Stromal cell of bone marrow (primary cell): Measurements from ENCODE around the gene STXBP2.
A peak's percentile ranks its signal among the peaks of the same experiment; 100 is the strongest.

Experiments used
- DNase-seq: peaks from one replicate; pipeline ENCODE4 v3.0.0-alpha.2; 2012; ENCODE audit warnings: low read depth

Gene STXBP2

GRCh38 chr19:7681340-7682174 lies 44.6 kb downstream of the STXBP2 start:
- DNase-seq: peak; percentile 62

GRCh38 chr19:7682175-7682855 lies 45.4 kb downstream of the STXBP2 start:
- DNase-seq: no peak

DNA sequence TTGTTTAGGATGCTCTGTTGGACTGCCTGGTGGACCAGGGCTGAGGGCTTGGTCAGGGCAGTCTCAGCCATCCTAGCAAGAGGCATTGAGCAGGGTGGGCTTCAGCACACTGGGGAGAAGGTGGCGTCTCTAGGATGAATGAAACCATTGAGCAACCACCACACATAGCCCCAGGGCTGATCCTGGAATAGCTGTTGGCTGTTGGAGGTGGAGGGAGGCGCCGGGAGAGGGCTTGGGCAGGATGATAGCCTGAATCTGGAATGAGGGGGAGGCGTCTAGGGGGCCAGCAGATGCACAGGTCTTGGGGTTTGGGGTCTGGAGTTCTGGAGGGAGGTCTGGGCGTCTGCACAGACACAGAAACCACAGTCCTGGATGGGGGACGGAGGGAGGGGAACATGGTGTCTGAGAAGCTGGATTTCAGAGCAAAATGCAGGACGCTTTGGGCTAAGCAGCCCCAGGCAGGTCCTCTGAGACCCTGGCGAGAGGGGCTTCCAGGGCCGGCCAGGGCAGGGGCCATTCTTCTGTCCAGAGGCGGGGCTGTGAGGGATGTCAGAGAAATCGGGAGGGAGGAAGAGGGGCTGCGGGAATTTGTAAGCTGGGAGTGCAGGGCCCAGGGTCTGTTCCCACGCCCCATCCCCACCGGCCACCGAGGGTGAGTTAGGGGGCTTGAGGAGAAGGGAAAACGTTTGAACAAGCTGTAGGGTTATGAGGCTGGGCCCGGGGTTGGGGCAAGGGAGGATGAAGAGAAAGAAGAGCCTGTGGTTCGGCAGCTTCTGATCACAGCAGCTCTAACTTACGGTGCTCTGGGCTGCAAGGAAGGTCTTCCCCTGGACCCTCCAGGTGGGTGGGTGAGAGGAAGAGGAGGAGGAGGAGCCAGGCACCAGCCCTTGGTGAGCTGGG lies 48.9 kb downstream of the STXBP2 start:
- DNase-seq: no peak

- DNase-seq: no peak
Measured at GRCh38 chr19:7687177-7687576, 50.3 kb downstream of the STXBP2 start.

DNA sequence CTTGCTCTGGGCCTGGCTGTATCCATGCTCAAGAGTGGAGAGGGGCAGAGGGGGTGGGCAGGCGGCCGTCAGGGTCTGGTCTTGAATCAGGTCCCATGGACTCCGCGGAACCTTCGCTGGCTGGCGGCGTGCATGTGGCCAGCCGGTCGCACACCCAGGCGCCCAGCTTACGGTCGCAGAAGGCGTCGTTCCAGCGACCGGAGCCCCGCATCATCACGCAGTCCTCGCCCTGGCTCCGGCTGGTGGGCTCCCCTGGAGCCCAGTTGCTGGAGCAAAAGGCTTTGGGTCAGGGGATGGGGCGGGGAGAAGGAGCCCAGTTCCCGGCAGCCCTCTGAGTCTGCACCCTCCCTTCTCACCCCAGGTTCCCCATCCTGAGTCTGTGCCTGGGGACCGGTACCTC lies 52.3 kb downstream of the STXBP2 start:
- no peak for DNase-seq

DNA sequence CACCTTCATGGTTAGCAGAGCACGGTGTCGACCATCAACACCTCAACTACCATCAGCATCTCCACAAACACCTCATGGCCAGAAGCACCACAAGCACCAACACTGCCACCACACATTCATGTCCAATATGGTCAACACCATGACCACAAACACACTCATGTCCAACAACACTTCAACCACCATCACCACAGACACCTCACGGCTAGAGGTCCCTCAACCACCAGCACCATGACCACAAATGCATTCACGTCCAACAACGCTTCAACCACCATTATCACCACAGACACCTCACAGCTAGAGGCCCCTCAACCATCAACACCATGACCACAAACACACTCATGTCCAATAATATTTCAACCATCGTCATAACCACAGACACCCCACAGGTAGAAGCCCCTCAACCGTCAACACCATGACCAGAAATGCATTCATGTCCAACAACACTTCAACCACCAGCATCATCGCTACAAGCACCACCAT lies 53.9 kb downstream of the STXBP2 start:
- DNase-seq: no peak

DNA sequence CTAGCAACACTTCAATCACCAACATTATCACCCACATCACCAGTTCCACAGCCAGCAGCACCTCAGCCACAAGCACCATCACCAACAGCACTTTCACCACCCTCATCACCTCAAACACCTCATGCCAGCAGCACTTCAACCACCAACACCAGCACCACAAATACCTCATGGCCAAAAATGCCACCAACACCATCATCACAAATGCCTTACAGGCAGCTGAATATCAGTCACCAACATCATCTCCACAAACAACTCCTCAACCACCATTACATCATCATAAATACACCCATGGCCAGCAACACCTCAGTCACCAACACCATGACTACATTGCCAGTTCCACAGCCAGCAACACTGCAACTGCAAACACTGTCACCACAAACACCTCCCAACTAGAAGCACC lies 54.6 kb downstream of the STXBP2 start:
- DNase-seq: no peak

GRCh38 chr19:7692417-7693088 lies 55.6 kb downstream of the STXBP2 start:
- DNase-seq: no peak

DNA sequence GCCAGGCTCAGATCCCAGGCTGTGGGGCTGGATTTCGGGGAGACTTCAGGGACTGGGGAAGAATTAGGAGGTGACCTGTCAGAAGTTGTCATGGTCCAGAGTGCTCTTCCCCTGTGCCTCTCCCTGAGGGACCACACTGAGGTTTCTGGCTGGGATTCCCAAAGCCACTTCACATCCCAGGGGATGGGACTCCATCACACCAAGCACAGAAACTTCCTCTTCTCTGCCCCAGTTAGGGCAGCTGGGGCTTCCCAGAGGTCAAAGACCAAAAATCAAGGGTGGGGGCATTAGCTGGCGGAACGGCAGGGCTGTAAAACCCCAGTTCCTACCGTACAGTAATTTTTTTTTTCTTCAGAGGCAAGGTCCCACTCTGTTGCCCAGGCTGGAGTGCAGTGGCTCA lies 57.6 kb downstream of the STXBP2 start:
- no peak for DNase-seq
